Fibroblast of mammary gland (primary cell): Measurements from ENCODE around the gene VWC2.

ENCODE experiments used
- DNase-seq: peaks from one replicate; pipeline ENCODE4 v3.0.0-alpha.2; 2010; ENCODE audit warnings: low read depth
- H3K4me3 ChIP-seq: 2 replicates; pipeline ENCODE4 v1.5.1; 2011; ENCODE audit warnings: low read depth, mild to moderate bottlenecking, low read length, moderate library complexity; ENCODE audit not compliant: control insufficient read depth
- TF ChIP-seq, protein P1 (sequence below): conservative IDR thresholded peaks from 2 replicates; pipeline ENCODE4 v1.5.1; 2011; ENCODE audit warnings: low read depth, low read length, inconsistent platforms; ENCODE audit not compliant: control insufficient read depth, insufficient read depth

The VWC2 gene

DNA sequence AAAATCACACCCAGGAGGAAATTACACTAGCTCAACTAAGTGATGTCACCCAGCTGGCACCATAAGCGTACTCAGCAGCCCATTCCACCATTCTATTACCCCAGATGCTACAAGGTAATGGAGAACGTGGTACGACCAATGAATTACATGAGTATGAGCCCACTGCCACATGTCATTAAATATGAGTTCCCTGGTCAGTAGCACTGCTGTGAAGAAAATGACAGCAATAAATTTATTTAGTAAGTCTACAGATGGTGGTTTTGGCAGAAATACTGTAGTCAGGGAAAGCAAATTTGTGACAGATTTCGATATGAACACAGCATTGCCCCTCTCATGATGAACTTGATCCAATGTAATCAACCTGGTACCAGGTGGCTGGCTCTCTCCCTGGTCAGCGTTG, 154.2 kb downstream of the VWC2 start:
- no peak for DNase-seq
- no peak overlapping the region for H3K4me3 ChIP-seq
- TF ChIP-seq, protein P1, sequence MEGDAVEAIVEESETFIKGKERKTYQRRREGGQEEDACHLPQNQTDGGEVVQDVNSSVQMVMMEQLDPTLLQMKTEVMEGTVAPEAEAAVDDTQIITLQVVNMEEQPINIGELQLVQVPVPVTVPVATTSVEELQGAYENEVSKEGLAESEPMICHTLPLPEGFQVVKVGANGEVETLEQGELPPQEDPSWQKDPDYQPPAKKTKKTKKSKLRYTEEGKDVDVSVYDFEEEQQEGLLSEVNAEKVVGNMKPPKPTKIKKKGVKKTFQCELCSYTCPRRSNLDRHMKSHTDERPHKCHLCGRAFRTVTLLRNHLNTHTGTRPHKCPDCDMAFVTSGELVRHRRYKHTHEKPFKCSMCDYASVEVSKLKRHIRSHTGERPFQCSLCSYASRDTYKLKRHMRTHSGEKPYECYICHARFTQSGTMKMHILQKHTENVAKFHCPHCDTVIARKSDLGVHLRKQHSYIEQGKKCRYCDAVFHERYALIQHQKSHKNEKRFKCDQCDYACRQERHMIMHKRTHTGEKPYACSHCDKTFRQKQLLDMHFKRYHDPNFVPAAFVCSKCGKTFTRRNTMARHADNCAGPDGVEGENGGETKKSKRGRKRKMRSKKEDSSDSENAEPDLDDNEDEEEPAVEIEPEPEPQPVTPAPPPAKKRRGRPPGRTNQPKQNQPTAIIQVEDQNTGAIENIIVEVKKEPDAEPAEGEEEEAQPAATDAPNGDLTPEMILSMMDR: no peak

DNA sequence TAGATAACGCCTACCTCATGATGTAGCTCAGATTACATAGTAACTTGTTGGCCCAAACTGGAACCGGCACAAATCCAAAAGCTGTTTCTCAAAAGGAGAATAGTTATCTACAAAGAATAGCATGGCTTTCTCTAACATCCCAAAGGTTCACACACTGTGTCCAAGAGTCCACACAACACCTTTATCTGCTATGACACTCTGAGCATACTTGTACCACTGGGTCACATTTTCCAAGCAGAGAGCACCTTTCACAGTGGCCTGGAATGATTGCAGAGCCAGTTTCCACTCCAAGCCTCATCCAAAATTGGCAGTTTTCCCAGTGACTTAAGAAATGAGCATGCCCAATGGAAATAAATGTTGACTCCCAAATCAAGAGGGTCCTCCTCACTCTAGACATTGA, 155.3 kb downstream of the VWC2 start:
- no peak for DNase-seq
- TF ChIP-seq, protein P1: no peak
- no peak overlapping the region for H3K4me3 ChIP-seq

DNA sequence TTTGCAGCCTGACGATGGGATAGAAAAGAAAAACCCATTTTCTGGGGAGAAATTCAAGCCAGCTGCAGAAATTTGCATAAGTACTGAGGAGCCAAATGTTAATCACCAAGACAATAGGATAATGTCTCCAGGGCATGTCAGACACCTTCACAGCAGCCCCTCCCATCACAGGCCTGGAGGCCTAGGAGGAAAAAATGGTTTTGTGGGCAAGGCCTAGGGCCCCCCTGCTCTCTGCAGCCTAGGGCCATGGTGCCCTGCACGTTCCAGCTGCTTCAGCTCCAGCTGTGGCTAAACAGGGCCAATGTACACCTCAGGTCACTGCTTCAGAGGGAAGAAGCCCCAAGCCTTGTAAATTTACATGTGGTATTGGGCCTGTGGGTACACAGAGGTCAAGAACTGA, 158.2 kb downstream of the VWC2 start:
- no peak overlapping the region for H3K4me3 ChIP-seq
- DNase-seq: no peak
- TF ChIP-seq, protein P1: no peak

DNA sequence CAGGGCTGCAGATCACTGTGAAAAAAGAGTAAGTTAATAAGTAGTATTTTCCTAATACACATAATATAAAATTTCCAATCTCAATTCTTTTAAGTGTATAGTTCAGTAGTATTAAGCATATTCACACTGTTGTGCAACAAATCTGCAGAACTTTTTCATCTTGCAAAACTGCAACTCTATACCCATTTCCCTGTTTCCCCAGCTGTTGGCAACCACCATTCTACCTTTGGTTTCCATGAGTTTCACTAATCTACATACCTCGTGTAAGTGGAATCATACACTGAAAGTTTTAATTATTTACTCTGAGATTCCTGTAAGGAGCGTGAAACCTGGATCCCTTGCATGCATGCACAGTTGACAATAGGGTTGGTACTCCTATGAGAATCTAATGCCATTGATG, 164.2 kb downstream of the VWC2 start:
- DNase-seq: no peak
- TF ChIP-seq, protein P1: no peak
- no peak overlapping the region for H3K4me3 ChIP-seq
